Left ventricle myocardium inferior (tissue), 1 donor: Measurements from ENCODE around the gene ENPP7. TPM values are rescaled to one million over a fixed set of nuclear protein-coding genes. Genes with fewer than 3 reads are reported as not detected.

Experiments used
- DNase-seq: peaks from one replicate; pipeline ENCODE4 v3.0.0-alpha.2; 2020
- H3K27ac ChIP-seq: fragments of 200-600 bp; replicated peaks from 2 replicates; pipeline ENCODE4 v1.8.0; 2021
- H3K27me3 ChIP-seq: fragments of 200-600 bp; 2 replicates; pipeline ENCODE4 v1.8.0; 2021; ENCODE audit warnings: low read depth
- H3K36me3 ChIP-seq: fragments of 200-600 bp; 2 replicates; pipeline ENCODE4 v1.8.0; 2021
- H3K4me1 ChIP-seq: fragments of 200-600 bp; 2 replicates; pipeline ENCODE4 v1.8.0; 2021
- H3K4me3 ChIP-seq: fragments of 200-600 bp; 2 replicates; pipeline ENCODE4 v1.8.0; 2021; ENCODE audit warnings: mild to moderate bottlenecking, moderate library complexity
- H3K9me3 ChIP-seq: fragments of 200-600 bp; replicated peaks from 2 replicates; pipeline ENCODE4 v1.8.0; 2021
- CTCF ChIP-seq: fragments of 200-600 bp; IDR thresholded peaks from 2 replicates; pipeline ENCODE4 v1.8.0; 2021; ENCODE audit warnings: antibody characterized with exemption, mild to moderate bottlenecking, borderline replicate concordance
- intact Hi-C: fragments of 100-400 bp; cut with micrococcal nuclease; formaldehyde crosslinking; loops from one replicate; pipeline ENCODE4 v1.11.0; 2022
- total RNA-seq: library from RNA; stranded (reverse); fragmentation: NEBNext Ultra II Directional; extraction: Animal tissue kit (Norgen Biotek cat#: 25700); gene quantifications from one replicate; pipeline ENCODE4 v1.2.1, GENCODE V29; 2021
- donor health status: DM: no; HTN: yes; CAD: no; lungs with severe emphysema.

ENPP7 gene
- total RNA-seq, 1 donor from 2014 or later: not detected

- TF ChIP-seq CTCF: no peak
- DNase-seq: no peak
- Histone ChIP-seq H3K27me3 (no peaks in the 10 kb centered on the region), H3K36me3 (no peaks in the 10 kb centered on the region), H3K4me1 (peaks cover 8% of the 10 kb centered on the region), H3K27ac (no peak overlapping the region), H3K4me3 (no peak overlapping the region), H3K9me3 (no peaks in the 10 kb centered on the region)
- intact Hi-C loops: no loop called here
These were observed 340 bp upstream of the ENPP7 start for GRCh38 chr17:79730437-79730768.

- Histone ChIP-seq H3K9me3 (no peaks in the 10 kb centered on the region), H3K27ac (no peak overlapping the region), H3K4me3 (no peak overlapping the region), H3K4me1 (peaks cover 8% of the 10 kb centered on the region), H3K27me3 (peaks cover 8% of the 10 kb centered on the region), H3K36me3 (no peaks in the 10 kb centered on the region)
- DNase-seq: no peak
- intact Hi-C loops: no loop called here
- no peak for TF ChIP-seq CTCF
These were observed 1.5 kb downstream of the ENPP7 start for GRCh38 chr17:79732254-79732653.

GRCh38 chr17:79732804-79733691 lies 2.3 kb downstream of the ENPP7 start:
- H3K4me1 ChIP-seq: peaks cover 8% of the 10 kb centered on the region
- no peaks in the 10 kb centered on the region for H3K9me3 ChIP-seq
- peaks cover 16% of the 10 kb centered on the region for H3K27me3 ChIP-seq
- H3K4me3 ChIP-seq: peak overlapping the region; percentile 49
- no peak overlapping the region for H3K27ac ChIP-seq
- no peak for DNase-seq
- TF ChIP-seq CTCF: no peak
- H3K36me3 ChIP-seq: no peaks in the 10 kb centered on the region
- intact Hi-C loops: no loop called here

GRCh38 chr17:79733692-79734070 lies 2.9 kb downstream of the ENPP7 start:
- no peak overlapping the region for H3K27ac ChIP-seq
- no peaks in the 10 kb centered on the region for H3K9me3 ChIP-seq
- intact Hi-C loops: no loop called here
- H3K4me1 ChIP-seq: peaks cover 4% of the 10 kb centered on the region
- TF ChIP-seq CTCF: no peak
- DNase-seq: no peak
- H3K36me3 ChIP-seq: no peaks in the 10 kb centered on the region
- peaks cover 22% of the 10 kb centered on the region for H3K27me3 ChIP-seq
- H3K4me3 ChIP-seq: no peak overlapping the region

- intact Hi-C loops: no loop called here
- Histone ChIP-seq H3K36me3 (no peaks in the 10 kb centered on the region), H3K4me3 (no peak overlapping the region), H3K27ac (no peak overlapping the region), H3K9me3 (no peaks in the 10 kb centered on the region), H3K27me3 (peaks cover 36% of the 10 kb centered on the region), H3K4me1 (no peaks in the 10 kb centered on the region)
- DNase-seq: no peak
- no peak for TF ChIP-seq CTCF
These were observed 4.4 kb downstream of the ENPP7 start for GRCh38 chr17:79735096-79735495.
